GM19328 (cell line): ENCODE results near the gene PRH2.

Experiments used
- ATAC-seq: cut with Tn5 transposase; IDR thresholded peaks from one replicate; pipeline ENCODE4 v1.9.1; 2021; ENCODE audit warnings: mild to moderate bottlenecking, moderate library complexity; ENCODE audit not compliant: unreplicated experiment

The PRH2 gene

GRCh38 chr12:10928746-10929286, at the start of gene PRH2:
TSS of gene PRH2 (plus strand) at chr12:10929236. CDS start at chr12:10929274, 38 bp downstream.
- ATAC-seq: no peak

GRCh38 chr12:10884086-10884725, 44.8 kb upstream of the PRH2 start, which contains the start of gene PRH1:
TSS of gene PRH1 (minus strand) at chr12:10884255. CDS start at chr12:10884217, 38 bp downstream.
- no peak for ATAC-seq

GRCh38 chr12:10889226-10889625, 39.8 kb upstream of the PRH2 start:
- ATAC-seq: no peak

GRCh38 chr12:10891937-10892336, 37.1 kb upstream of the PRH2 start:
- ATAC-seq: no peak

GRCh38 chr12:10896854-10897253, 32.2 kb upstream of the PRH2 start:
- no peak for ATAC-seq

- ATAC-seq: no peak
Observed at GRCh38 chr12:10900530-10900929, 28.5 kb upstream of the PRH2 start.

- ATAC-seq: no peak
Observed at GRCh38 chr12:10900972-10901371, 28.1 kb upstream of the PRH2 start.

- ATAC-seq: no peak
Observed at GRCh38 chr12:10901427-10901826, 27.6 kb upstream of the PRH2 start.

- ATAC-seq: no peak
Observed at GRCh38 chr12:10904686-10905085, 24.4 kb upstream of the PRH2 start.

- no peak for ATAC-seq
Observed at GRCh38 chr12:10909462-10909861, 19.6 kb upstream of the PRH2 start, which contains the start of gene TAS2R13. TSS of gene TAS2R13 (minus strand) at chr12:10909562. CDS start at chr12:10909298, 264 bp downstream.

- ATAC-seq: no peak
Observed at GRCh38 chr12:10910380-10910779, 18.7 kb upstream of the PRH2 start.

GRCh38 chr12:10919809-10920208, 9.2 kb upstream of the PRH2 start:
- no peak for ATAC-seq

- no peak for ATAC-seq
Observed at GRCh38 chr12:10926269-10926668, 2.8 kb upstream of the PRH2 start.

- ATAC-seq: no peak
Observed at GRCh38 chr12:10936506-10936905, 7.5 kb downstream of the PRH2 start.

GRCh38 chr12:10939163-10939562, 10.1 kb downstream of the PRH2 start, which contains the start of gene TAS2R14:
TSS of gene TAS2R14 (minus strand) at chr12:10939263. CDS start at chr12:10939207, 56 bp downstream.
- no peak for ATAC-seq

- ATAC-seq: no peak
Observed at GRCh38 chr12:10940389-10940788, 11.4 kb downstream of the PRH2 start.

GRCh38 chr12:10941369-10941768, 12.3 kb downstream of the PRH2 start:
- ATAC-seq: no peak

GRCh38 chr12:10941916-10942607, 13.0 kb downstream of the PRH2 start:
- ATAC-seq: no peak

- ATAC-seq: no peak
Observed at GRCh38 chr12:10943167-10943566, 14.1 kb downstream of the PRH2 start.

- no peak for ATAC-seq
Observed at GRCh38 chr12:10952645-10953044, 23.6 kb downstream of the PRH2 start.

GRCh38 chr12:10956085-10956484, 27.0 kb downstream of the PRH2 start:
- no peak for ATAC-seq

- ATAC-seq: no peak
Observed at GRCh38 chr12:10957741-10958140, 28.7 kb downstream of the PRH2 start.
